SW 1271 (cell line): ENCODE measurements around the gene NPAT.

Source experiments
- DNase-seq, 2 experiments: peaks; one replicate each; lab custom pipeline; 2025; lab: John Stamatoyannopoulos, UW

Gene NPAT

DNA sequence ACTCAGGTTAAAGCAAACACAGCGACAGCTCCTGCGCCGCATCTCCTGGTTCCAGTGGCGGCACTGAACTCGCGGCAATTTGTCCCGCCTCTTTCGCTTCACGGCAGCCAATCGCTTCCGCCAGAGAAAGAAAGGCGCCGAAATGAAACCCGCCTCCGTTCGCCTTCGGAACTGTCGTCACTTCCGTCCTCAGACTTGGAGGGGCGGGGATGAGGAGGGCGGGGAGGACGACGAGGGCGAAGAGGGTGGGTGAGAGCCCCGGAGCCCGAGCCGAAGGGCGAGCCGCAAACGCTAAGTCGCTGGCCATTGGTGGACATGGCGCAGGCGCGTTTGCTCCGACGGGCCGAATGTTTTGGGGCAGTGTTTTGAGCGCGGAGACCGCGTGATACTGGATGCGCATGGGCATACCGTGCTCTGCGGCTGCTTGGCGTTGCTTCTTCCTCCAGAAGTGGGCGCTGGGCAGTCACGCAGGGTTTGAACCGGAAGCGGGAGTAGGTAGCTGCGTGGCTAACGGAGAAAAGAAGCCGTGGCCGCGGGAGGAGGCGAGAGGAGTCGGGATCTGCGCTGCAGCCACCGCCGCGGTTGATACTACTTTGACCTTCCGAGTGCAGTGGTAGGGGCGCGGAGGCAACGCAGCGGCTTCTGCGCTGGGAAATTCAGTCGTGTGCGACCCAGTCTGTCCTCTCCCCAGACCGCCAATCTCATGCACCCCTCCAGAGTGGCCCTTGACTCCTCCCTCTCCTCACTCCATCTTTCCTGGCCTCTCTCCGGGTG, at the start of gene NPAT, which contains the start of gene ATM:
TSS of gene NPAT (minus strand) at position 65 of the 774 bp plus-strand sequence. CDS start 102 bp downstream, outside the sequence.
TSS of gene ATM (plus strand) at position 494 of the 774 bp plus-strand sequence. CDS start 4,558 bp downstream, outside the sequence.
- peak; percentile 100 for DNase-seq

DNA sequence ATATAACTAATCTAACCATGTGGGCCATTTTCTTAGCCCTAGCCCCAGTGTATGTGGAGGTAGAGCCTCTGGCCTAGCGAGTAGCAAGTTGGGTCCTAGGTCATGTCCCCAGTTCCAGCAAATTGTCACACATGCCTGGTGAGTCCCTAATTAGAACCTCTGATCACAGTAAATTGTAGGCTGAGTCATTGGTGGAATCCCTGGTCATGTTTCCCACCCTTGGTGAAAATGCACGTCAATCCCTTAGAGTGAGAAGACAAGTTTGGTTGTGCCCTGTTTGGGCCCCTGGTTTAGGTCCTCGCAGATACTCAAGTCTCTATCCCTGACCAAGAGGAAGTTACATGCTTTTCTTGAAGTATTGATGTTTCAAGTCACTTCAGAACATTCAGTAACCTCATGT, 47.1 kb upstream of the NPAT start:
- no peak for DNase-seq

DNA sequence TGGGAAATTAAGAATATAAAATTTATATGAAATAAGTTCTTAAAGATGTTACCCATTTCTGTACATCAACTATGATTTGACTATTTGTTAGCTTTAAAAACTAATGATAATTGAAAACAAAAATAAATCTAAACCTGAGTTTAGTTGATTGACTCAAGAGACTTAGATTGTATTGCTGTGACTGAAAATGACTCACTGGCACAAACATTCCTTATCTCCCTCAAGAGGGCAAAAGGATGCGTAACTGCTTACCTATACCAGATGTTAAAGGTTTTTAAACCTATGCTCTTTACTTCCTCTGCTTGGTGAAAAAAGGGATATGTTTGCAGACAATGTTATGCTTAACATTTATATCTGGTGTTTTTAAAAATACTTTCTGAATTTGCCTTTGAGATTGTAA, 30.7 kb upstream of the NPAT start:
- peak in 1 of 2 experiments; percentile 52 for DNase-seq

DNA sequence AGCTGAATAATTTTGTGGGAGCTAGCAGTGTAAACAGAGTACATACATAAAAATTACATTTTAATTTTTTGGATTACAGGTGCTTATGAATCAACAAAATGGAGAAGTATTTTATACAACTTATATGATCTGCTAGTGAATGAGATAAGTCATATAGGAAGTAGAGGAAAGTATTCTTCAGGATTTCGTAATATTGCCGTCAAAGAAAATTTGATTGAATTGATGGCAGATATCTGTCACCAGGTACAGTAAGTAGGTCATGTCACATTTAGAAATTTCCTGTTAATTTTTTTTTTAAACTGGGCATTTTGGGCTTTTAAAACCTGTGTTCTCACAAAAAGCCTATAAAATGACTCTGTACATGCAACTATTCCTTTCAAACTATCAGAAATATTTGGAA, 24.4 kb upstream of the NPAT start:
- DNase-seq, result no peak

DNA sequence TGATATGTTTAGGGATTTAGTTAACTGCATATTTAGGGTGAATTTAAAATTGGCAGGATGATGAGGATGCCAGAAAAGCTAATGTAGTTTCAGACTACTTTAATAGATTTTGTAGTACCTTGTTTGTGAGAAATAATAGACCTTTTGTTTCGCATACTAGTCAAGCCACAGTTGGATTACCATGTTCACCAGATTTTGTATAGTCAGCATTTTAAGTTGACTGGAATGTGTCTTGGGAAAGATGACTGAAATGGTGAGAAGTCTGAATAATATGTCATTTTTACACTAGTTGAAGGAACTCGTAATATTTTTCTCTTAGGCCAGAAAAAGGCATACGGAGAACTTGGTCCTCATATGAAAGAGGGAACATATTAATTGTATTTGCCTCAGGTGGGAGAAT, 23.9 kb upstream of the NPAT start:
- DNase-seq, result no peak

DNA sequence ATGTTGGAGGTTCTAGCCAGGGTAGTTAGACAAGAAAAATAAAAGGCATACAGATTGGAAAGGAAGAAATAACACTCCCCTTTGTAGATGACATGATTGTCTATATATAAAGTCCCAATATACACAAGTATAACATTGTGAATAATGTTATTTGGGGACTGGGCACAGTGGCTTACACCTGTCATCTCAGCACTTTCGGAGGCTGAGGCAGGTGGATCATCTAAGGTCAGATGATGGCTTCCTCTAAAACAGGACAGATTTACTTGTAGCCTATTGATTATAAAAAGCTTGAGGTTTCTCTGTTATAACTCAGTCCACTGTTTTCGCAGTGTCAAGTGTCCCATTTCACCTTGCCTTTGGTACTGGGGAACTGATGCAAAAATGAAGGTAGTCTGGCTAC, 20.0 kb upstream of the NPAT start:
- no peak for DNase-seq

DNA sequence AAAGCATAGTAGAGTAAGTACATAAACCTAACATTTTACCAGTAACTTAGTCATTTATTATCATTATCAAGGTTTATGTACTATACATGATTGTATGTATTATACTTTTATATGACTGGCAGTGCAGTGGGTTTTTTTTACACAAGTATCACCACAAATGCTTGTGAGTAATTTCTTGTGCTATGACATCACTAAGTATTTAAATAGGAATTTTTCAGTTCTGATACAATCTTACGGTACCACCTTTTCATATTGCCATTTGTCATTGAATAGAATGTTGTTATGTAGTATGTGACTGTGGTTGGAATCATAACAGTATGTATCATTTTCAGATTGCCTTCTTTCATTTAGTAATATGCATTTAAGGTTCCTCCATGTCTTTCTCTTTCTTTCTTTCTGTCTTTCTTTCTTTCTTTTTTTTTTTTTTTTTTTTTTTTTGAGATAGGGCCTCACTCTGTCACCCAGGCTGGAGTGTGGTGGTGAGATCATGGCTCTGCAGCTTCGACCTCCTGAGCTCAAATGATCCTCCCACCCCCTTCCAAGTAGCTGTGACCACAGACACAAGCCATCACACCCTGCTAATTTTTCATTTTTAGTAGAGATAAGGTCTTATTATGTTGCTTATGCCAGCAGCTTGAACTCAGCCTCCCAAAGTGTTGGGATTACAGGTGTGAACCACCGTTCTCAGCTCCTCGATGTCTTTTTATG, 19.0 kb upstream of the NPAT start:
- no peak for DNase-seq

DNA sequence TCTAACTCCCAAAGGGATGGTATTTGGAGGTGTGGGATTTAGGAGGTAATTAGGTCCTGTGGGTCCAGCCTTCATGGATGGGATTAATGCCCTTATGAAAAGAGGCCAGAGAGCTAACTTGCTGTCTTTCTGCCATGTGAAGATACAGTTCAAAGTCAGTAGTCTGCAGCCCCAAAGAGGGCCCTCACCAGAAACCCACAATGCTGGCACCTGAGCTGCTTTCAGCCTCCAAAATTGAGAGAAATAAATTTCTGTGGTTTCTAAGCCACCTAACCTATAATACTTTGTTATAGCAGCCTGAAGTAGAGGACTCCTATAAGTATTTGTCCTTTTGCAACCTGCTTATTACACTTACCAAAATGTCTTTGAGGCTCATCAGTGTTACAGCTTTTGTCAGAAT, 16.6 kb upstream of the NPAT start:
- DNase-seq, result no peak

DNA sequence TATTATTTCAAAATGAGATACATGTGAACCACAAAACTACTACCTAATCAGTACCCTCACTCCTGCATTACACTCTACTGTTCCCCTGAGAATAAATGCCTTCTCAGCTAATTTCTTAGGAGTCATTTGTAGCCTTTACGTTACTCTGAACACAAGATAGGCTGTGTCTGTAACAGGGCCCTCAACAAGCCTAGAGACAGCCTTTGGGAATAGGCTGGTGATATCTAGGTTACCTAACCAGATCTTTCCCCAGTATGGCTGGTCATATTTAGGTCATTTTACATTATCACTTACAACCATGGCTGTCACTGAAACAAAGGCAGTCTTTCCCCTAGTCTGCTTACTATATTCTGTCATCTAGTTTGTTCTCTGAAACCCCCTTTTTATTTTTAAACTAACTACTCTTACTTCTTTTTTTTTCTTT, 14.6 kb upstream of the NPAT start:
- no peak for DNase-seq

DNA sequence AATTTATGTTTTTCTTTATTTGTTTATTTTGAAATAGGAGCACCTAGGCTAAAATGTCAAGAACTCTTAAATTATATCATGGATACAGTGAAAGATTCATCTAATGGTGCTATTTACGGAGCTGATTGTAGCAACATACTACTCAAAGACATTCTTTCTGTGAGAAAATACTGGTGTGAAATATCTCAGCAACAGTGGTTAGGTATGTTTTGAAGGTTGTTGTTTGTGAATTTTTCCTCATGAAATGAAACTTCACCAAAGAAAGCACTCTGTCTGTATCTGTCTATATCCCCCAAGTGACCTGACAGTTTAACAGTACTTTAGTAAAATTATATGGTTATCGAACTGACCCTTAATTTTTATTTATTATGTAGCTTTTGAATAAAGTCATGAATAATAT, 13.2 kb upstream of the NPAT start:
- no peak for DNase-seq

DNA sequence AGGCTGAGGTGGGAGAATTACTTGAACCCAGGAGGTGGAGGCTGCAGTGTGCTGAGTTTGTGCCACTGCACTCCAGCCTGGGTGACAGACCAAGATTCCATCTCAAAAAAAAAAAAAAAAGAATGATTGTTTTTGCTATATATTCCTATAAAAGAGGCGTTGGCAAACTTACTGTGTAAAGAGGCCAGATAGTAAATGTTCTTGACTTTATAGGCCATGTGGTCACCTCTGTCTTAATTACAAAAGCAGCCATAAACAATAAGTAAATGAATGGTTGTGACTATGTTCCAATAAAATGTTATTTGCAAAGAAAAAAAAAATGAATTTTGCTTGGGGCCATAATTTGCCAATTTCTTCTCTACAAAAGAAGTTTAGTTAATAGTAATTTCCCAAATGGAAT, 12.8 kb upstream of the NPAT start:
- no peak for DNase-seq

DNA sequence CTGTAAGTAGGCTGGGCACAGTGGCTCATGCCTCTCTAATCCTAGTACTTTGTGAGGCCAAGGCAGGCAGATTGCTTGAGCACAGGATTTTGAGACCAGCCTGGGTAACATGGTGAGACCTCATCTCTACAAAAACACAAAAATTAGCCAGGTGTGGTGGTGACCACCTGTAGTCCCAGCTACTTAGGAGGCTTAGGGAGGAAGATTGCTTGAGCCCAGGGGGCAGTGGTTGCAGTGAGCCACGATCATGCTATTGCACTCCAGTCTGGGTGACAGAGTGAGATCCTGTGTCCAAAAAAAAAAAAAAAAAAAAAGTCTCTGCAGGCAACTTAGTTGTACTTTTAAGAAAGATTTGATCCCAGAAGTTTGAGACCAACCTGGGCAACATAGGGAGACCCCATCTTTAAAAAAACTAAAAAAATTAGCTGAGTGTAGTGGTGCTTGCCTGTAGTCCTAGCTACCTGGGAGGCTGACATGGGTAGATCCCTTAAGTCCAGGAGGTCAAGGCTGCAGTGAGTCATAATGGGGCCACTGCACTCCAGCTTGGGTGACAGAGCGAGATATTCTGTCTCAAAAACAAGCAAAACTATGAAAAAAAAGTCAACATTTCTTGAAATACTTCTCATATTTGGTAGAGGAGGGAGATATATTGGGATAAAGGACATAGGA, 11.0 kb upstream of the NPAT start:
- no peak for DNase-seq

DNA sequence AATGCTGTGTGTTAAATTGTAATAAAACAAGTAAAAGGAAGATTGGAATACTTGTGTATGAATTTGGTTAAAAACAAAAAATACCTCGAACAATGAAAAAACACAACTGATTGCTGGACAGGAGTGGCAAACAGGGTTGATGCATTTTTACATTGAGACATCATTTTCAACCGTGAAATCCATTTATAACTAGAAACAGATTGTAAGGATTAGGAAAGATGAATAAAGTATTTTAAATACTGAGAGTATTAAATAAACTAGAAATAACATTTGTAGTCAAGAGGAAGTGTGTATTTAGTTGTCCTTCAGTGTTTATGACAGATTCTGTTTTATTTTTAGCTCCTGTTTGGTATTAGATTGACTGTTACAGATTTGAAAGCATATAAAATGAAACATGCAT, 5.8 kb upstream of the NPAT start:
- DNase-seq, result no peak

DNA sequence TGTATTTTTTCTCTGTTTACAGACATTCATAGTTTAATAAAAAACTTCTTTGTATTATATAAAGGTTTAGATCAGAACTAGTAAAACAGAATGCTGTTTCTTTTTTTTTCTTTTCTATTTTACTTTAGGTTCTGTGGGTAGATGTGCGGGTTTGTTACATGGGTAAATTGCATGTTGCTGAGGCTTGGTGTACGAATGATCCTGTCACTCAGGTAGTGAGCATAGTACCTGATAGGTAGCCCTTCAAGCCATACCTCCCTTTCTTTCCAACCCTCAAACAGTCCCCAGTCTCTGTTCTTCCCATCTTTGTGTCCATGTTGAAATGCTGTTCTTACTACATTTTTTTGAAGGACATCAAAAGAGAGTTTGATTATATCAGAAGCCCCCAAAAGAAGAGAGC, 3.6 kb upstream of the NPAT start:
- DNase-seq, result no peak

DNA sequence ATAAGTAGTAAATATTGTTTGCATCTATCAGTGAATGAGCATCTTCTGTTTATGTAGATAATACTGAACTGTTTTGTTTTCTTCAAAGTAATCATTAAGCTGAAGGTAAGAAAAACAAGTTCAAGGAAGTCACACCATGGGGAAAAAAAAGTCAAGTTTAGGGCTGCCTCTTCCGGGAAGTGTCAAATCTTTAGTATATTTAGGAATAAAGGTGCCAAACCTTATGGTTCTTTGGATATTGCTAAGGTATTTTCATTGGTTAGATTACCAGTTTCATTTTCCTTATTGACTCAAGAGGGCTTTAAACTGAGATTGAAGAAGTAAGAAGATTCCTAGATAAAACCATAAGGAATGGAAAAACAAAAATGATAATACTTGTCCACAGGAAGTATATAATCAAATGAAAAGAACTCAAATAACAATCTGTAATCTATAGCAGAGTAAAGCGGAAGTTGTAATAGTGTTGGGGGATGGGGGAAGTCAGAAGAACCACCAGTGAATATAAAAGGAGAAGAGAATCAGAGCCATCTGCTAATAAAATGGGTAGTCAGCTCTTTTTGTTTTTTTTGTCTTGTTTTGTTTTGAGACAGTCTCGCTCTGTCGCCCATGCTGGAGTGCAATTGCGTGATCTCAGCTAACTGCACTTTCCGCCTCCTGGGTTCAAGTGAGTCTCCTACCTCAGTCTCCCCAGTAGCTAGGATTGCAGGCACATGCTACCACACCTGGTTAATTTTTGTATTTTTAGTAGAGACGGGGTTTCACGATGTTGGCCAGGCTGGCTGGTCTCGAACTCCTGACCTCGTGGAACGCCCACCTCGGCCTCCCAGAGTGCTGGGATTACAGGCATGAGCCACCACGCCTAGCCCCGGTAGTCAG, 2.7 kb upstream of the NPAT start:
- no peak for DNase-seq

DNA sequence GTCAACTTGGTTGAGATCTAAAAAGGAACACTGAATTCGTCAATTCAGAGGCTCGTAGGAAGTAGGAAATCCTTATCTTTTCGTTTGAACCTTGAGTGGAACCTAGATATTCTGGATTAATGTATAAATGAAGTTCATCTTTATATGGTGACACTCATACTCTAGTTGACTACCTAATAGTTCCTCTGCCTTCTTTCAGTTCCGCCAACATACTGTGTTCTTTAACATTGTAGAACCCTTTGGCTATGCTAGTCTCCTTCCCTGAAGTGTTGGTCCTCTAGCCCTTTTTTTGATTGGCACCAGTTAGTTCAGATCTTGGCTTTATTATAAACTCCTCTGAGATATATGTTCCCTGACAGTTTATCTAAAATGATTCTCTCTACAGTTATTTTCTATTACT, 1.9 kb upstream of the NPAT start:
- DNase-seq, result no peak

DNA sequence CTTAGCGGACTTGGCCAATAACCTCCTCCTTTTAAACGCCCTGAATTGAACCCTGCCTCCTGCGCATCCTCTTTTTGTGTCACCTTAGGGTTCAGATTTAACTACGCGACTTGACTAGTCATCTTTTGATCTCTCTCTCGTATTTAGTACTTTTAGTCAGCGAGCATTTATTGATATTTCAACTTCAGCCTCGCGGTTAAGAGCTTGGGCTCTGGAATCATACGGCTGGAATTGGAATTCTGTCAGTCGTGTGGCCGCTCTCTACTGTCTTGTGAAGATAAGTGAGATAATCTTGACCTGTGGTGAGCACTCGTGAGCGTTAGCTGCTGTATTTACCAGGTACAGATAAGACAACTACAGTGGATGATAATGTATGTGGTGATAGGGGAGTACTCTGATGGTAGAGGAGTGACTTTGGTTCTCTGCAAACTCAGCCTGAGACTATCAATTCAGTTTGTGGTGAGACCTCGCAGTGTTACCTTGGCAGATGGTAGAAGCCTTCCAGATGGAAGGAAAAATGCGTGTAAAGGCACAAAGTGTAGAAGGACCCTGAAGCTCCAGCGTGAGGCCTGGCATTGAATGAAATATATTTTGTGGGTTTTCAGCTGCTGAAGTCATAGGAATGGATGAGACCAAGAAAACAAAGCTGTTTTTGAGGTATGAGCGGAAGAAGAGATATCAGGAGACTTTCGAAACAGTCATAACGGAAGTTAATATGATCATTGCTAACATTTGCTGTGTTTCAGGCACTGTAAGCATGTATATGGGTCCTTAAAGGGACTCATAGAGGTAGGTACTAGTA, 1.1 kb upstream of the NPAT start:
- no peak for DNase-seq

DNA sequence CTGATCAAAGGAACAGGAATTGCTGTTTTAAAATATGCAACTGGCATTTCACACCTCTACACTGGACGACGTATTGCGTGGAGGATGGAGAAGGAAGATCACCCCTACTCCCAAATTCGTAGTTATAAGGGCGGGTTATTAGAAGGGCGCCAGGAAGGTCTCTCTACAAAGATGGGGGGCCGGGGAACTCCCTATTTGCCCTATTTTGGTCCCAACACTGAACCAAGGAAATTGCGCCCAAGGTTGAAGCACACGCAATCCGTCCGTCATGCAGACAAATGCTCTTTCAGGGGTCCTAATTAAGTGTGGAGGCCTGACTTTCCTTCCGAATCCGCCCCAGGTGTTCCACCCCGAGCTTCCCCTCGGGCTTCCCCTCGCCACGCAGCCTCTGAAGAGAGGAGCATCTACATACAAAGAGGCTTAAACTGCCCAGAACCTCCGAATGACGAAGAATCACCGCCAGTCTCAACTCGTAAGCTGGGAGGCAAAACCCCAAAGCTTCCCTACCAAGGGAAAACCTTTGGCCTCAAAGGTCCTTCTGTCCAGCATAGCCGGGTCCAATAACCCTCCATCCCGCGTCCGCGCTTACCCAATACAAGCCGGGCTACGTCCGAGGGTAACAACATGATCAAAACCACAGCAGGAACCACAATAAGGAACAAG, 396 bp downstream of the NPAT start:
- no peak for DNase-seq

DNA sequence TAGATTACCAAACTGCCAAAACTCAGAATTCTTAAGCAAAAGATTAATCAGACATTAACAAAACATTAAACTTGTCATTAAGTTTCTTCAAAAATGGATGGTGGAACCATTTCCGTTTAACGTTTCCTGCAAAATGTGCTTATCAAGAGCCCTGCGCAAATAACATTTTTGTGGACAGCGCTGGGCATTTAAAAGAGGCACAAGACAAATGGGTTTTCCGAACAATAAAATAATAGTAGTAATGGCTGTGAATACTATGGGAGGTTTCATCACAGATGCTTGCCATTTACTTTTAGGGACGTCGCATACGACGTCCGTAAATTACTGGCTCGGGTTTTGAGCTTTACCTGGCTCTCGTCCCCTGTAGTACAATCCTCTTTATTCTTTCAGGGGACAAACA, 1.1 kb downstream of the NPAT start:
- DNase-seq, result no peak

DNA sequence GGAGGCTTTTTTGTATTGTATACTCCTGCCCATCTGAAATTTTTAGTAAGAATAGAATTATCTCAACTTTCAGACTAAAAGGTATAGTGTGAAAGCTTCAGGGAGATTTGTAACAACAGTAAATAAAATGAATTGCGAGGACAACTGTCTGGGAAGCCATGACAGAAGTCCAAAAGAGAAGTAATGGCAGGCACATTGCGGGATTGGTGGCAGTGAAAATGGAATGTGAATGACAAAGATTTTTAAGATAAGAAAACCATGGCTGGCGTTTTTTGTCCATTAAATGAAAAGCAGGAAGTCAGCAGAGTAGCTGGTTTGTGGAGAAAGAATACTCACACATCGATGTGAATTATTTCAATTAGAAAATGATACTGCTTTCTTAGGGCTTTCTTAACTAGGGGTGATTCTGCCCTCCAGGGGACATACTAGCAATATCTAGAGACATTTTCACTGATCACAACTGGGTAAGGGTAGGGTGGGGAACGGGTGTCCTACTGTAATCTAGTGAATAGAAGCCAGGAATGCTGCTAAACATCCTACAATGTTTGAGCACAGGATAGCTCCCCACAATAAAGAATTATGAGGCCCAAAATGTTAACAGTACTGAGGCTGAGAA, 1.6 kb downstream of the NPAT start:
- DNase-seq, result no peak
